Amygdala (tissue), 56 donors: ENCODE data around the gene PTH2R.
"Not testable (repeated sequence)": the region's sequence is repeated elsewhere in the genome, so short reads cannot be mapped to it uniquely, and the experiment has no call there.

Experiments
- DNase-seq, 56 donors: peaks; one replicate each; lab custom pipeline; 2025; lab: John Stamatoyannopoulos, UW

The PTH2R gene

GRCh38 chr2:208535578-208535977, 129.0 kb downstream of the PTH2R start:
- DNase-seq = not testable (repeated sequence)

- no peak for DNase-seq
Measured at GRCh38 chr2:208541461-208541988, 134.9 kb downstream of the PTH2R start.

DNA sequence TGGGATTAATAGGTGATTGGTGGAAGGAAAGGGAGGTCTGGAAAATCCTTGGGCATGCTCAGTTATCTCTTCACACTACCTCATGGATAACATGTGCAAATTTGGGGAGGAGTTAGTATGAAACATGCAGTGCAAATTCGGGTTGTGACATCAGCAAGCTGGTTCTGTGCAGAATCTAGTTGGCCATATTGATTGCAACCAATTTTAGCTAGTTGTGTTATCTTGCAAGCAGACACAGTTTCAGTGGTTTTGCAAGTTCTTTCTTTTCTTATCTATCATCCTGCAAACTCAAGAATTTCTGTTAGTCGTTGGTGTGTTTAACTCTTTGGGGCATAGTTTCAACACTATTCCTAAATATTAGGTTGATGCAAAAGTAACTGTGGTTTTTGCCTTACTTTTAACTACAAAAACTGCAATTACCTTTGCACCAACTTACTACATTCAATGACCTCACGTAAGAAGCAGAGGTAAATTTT, 135.4 kb downstream of the PTH2R start:
- DNase-seq = no peak

DNA sequence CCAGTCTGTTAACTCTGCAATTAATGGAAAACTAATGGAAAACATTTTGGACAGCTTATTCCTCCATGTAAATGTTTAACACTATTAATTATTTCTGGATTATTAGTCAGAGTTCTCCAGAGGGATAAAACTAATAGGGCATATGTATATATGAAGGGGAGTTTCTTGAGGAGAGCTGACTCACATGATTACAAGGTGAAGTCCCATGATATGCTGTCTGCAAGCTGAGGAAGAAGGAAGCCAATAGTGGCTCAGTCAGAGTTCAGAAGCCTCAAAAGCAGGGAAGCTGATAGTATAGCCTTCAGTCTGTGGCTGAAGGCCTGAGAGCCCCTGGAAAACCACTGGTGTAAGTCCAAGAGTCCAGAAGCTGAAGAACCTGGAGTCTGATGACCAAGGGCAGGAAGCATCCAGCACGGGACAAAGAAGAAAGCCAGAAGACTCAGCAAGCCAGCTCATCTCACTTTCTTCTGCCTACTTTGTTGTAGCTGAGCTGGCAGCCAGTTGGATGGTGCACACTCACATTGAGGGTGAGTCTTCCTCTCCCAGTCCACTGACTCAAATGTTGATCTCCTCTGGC, 136.0 kb downstream of the PTH2R start:
- DNase-seq = no peak
